Measurements from ENCODE around the gene MB. TPM values are rescaled to one million over a fixed set of nuclear protein-coding genes. Genes with fewer than 3 reads are reported as not detected.

Gene MB
- polyA plus RNA-seq, 2 of the 4 experiments (the other 2 are of a cell fraction), result 6.9 to 12.1 TPM

GRCh38 chr22:35630891-35631290 lies 13.8 kb upstream of the MB start:
- WGBS (ENCODE audit: missing lambda C conversion rate), result 91% methylated on average over 9 of the region's 9 CpGs
- FAIRE-seq, result no peak
- DNase-seq (ENCODE audit: low read depth in 1 of 2, low spot score in 1 of 2), result no peak
- ChIA-PET POLR2A (interaction anchor here (1.5 kb wide), 1 partner anchor 398 kb away, joined by 5 read pairs; the partner anchor contains the start of gene RBFOX2), CTCF (interaction anchor here (0.8 to 2.7 kb wide), 16 partner anchors 10 to 493 kb away, joined by 3 to 12 read pairs (median 4); partner anchors contain the start of gene APOL6)
- peaks cover 36% of the 10 kb centered on the region for H3K4me1 ChIP-seq
- no peak for ATAC-seq
- TF ChIP-seq BHLHE40 (IDR thresholded peaks at IDR 0.05; ENCODE audit: low read depth, low read length) (no peak), KDM1A (IDR thresholded peaks at IDR 0.05; ENCODE audit: low read depth) (no peak), REST (IDR thresholded peaks at IDR 0.05) (no peak), HOXB5 (CRISPR knock-in tag; IDR thresholded peaks at IDR 0.05) (no peak), POLR2A (IDR thresholded peaks at IDR 0.05; ENCODE audit: low read length) (no peak), MAZ (IDR thresholded peaks at IDR 0.05; ENCODE audit: borderline replicate concordance, low read depth, low read length) (no peak), FOXS1 (CRISPR knock-in tag; IDR thresholded peaks at IDR 0.05) (no peak), MAX (IDR thresholded peaks at IDR 0.05) (no peak), RCOR1 (IDR thresholded peaks at IDR 0.05; ENCODE audit: low read depth, low read length) (no peak), POLR2AphosphoS2 (conservative IDR thresholded peaks at IDR 0.05; ENCODE audit: low read length) (no peak), PHF8 (IDR thresholded peaks at IDR 0.05; ENCODE audit: borderline replicate concordance, low read depth) (no peak)
- H3K4me2 ChIP-seq, result no peak overlapping the region
- H3K27ac ChIP-seq, result peak overlapping the region; percentile 89 to 99; a peak in 5 of 6 replicates
- H3K4me3 ChIP-seq, result no peak overlapping the region
- no peaks in the 10 kb centered on the region for H3K9me3 ChIP-seq

- no peaks in the 10 kb centered on the region for H3K9me3 ChIP-seq
- TF ChIP-seq RARB (CRISPR knock-in tag; IDR thresholded peaks at IDR 0.05), result no peak
- TF ChIP-seq USF2 (IDR thresholded peaks at IDR 0.05), result 0 out of 2 replicates have a peak, but pooled peaks have one; percentile 11
- TF ChIP-seq ZFP36 (IDR thresholded peaks at IDR 0.05; ENCODE audit: borderline replicate concordance, partially characterized antibody), result no peak
- peak overlapping the region; percentile 89 to 99 for H3K27ac ChIP-seq
- no peak for FAIRE-seq
- WGBS (ENCODE audit: missing lambda C conversion rate), result 76% methylated on average over 4 of the region's 4 CpGs
- H3K4me1 ChIP-seq, result peaks cover 36% of the 10 kb centered on the region
- ATAC-seq, result peak; percentile 10 to 40; a peak in 5 of 6 replicates
- CTCF ChIA-PET, result interaction anchor here (0.9 to 2.7 kb wide), 7 partner anchors 15 to 494 kb away, joined by 3 to 12 read pairs (median 5); partner anchors contain the start of gene APOL6
- H3K4me3 ChIP-seq, result no peak overlapping the region
- POLR2A ChIA-PET, result interaction anchor here (0.6 to 1.5 kb wide), 2 partner anchors 35 to 399 kb away, joined by 5 to 7 read pairs; partner anchors contain the start of gene RBFOX2
- peak overlapping the region; percentile 88 for H3K4me2 ChIP-seq
- DNase-seq (ENCODE audit: low read depth in 1 of 2, low spot score in 1 of 2), result peak; percentile 41 to 66
Measured at GRCh38 chr22:35630387-35630793, 13.3 kb upstream of the MB start.

- no peak overlapping the region for H3K4me3 ChIP-seq
- H3K27ac ChIP-seq, result peak overlapping the region; percentile 89 to 99
- ChIA-PET CTCF (interaction anchor here (1.9 to 3.6 kb wide), 5 partner anchors 16 to 495 kb away, joined by 4 to 20 read pairs (median 12); no protein-coding TSS in a partner anchor), POLR2A (interaction anchor here (0.6 to 1.5 kb wide), 3 partner anchors 34 to 399 kb away, joined by 3 to 7 read pairs (median 5); partner anchors contain the start of gene RBFOX2)
- DNase-seq (ENCODE audit: low read depth in 1 of 2, low spot score in 1 of 2) (peak; percentile 84 to 93), FAIRE-seq (no peak), ATAC-seq (peak; percentile 49 to 70)
- peak overlapping the region; percentile 88 for H3K4me2 ChIP-seq
- TF ChIP-seq NFE2L2 (conservative IDR thresholded peaks at IDR 0.05; ENCODE audit: low read length) (no peak), JUN (IDR thresholded peaks at IDR 0.05) (peak; percentile 33 to 81; a peak in 3 of 5 replicates), SREBF2 (IDR thresholded peaks at IDR 0.05) (no peak), JUNB (IDR thresholded peaks at IDR 0.05) (peak; percentile 83), GATA3 (IDR thresholded peaks at IDR 0.05; ENCODE audit: borderline replicate concordance) (peak; percentile 71; the same call in 1 of the 2 replicates), EP300 (IDR thresholded peaks at IDR 0.05) (peak; percentile 19 to 70; a peak in 2 of 5 replicates), CEBPB (IDR thresholded peaks at IDR 0.05) (peak in 1 of 2 experiments; percentile 44; a peak in 1 of 4 replicates), RAD21 (conservative IDR thresholded peaks at IDR 0.05 in 1 of 2, IDR thresholded peaks at IDR 0.05 in 1 of 2) (peak; percentile 7 to 20; a peak in 2 of 5 replicates), TP53 (CRISPR knock-in tag; IDR thresholded peaks at IDR 0.05) (no peak), MAX (IDR thresholded peaks at IDR 0.05) (peak; percentile 78), FOSL2 (IDR thresholded peaks at IDR 0.05) (peak; percentile 86), FOSL2 (CRISPR knock-in tag; IDR thresholded peaks at IDR 0.05) (peak; percentile 96), RARB (CRISPR knock-in tag; IDR thresholded peaks at IDR 0.05) (0 out of 2 replicates have a peak, but pooled peaks have one; percentile 76), ZNF302 (CRISPR knock-in tag; IDR thresholded peaks at IDR 0.05) (0 out of 2 replicates have a peak, but pooled peaks have one; percentile 54)
- H3K9me3 ChIP-seq, result no peaks in the 10 kb centered on the region
- 7% methylated on average over 8 of the region's 9 CpGs for WGBS (ENCODE audit: missing lambda C conversion rate)
- peaks cover 36% of the 10 kb centered on the region for H3K4me1 ChIP-seq
Measured at GRCh38 chr22:35629406-35630216, 12.5 kb upstream of the MB start.
